Activated effector memory CD4-positive, alpha-beta T cell treated with Interleukin-2 at 50 U/mL for 16 hours (primary cell): ENCODE data around the gene LRRC37A2.
"Not testable (repeated sequence)": the region's sequence is repeated elsewhere in the genome, so short reads cannot be mapped to it uniquely, and the experiment has no call there.

ENCODE experiments used
- DNase-seq: peaks from one replicate; pipeline ENCODE4 v3.0.0-alpha.2; 2020

Gene LRRC37A2

GRCh38 chr17:46512168-46512567, at the start of gene LRRC37A2:
Gene LRRC37A2 (plus strand): TSS chr17:46512468. CDS start chr17:46512713, 245 bp downstream.
- DNase-seq: not testable (repeated sequence)

GRCh38 chr17:46467618-46468017, 44.6 kb upstream of the LRRC37A2 start:
- DNase-seq: not testable (repeated sequence)

GRCh38 chr17:46474489-46474888, 37.8 kb upstream of the LRRC37A2 start:
- DNase-seq: not testable (repeated sequence)

- not testable (repeated sequence) for DNase-seq
These were observed 36.7 kb upstream of the LRRC37A2 start for GRCh38 chr17:46475583-46475982.

GRCh38 chr17:46478823-46479222, 33.4 kb upstream of the LRRC37A2 start:
- not testable (repeated sequence) for DNase-seq

- DNase-seq: not testable (repeated sequence)
These were observed 31.0 kb upstream of the LRRC37A2 start for GRCh38 chr17:46481310-46481709.

GRCh38 chr17:46492021-46492420, 20.2 kb upstream of the LRRC37A2 start:
- not testable (repeated sequence) for DNase-seq

GRCh38 chr17:46499437-46500139, 12.7 kb upstream of the LRRC37A2 start:
- DNase-seq: not testable (repeated sequence)

GRCh38 chr17:46505896-46506295, 6.4 kb upstream of the LRRC37A2 start:
- not testable (repeated sequence) for DNase-seq

GRCh38 chr17:46534716-46535115, 22.4 kb downstream of the LRRC37A2 start:
- not testable (repeated sequence) for DNase-seq

- peak; percentile 0 for DNase-seq
These were observed 36.3 kb downstream of the LRRC37A2 start for GRCh38 chr17:46548607-46549006.

GRCh38 chr17:46559155-46559554, 46.9 kb downstream of the LRRC37A2 start:
- DNase-seq: not testable (repeated sequence)

GRCh38 chr17:46560048-46560447, 47.8 kb downstream of the LRRC37A2 start:
- not testable (repeated sequence) for DNase-seq

GRCh38 chr17:46566284-46566683, 54.0 kb downstream of the LRRC37A2 start:
- not testable (repeated sequence) for DNase-seq

GRCh38 chr17:46566980-46567379, 54.7 kb downstream of the LRRC37A2 start:
- DNase-seq: not testable (repeated sequence)

GRCh38 chr17:46571796-46572195, 59.5 kb downstream of the LRRC37A2 start:
- not testable (repeated sequence) for DNase-seq

GRCh38 chr17:46579083-46580075, 67.1 kb downstream of the LRRC37A2 start, which contains the start of gene ARL17A:
Gene ARL17A (minus strand): TSS chr17:46579691. CDS start chr17:46576322, 3,369 bp downstream.
- peak; percentile 74 for DNase-seq

GRCh38 chr17:46580082-46580481, 67.8 kb downstream of the LRRC37A2 start:
- DNase-seq: not testable (repeated sequence)

GRCh38 chr17:46585444-46585843, 73.2 kb downstream of the LRRC37A2 start:
- not testable (repeated sequence) for DNase-seq

- not testable (repeated sequence) for DNase-seq
These were observed 78.2 kb downstream of the LRRC37A2 start, which contains the start of gene NSF for GRCh38 chr17:46590157-46591146. Gene NSF (plus strand): TSS chr17:46590669. CDS start chr17:46590776, 107 bp downstream.

GRCh38 chr17:46591332-46591731, 79.1 kb downstream of the LRRC37A2 start:
- not testable (repeated sequence) for DNase-seq
